ENCODE measurements around the gene SMAD9.

DNA sequence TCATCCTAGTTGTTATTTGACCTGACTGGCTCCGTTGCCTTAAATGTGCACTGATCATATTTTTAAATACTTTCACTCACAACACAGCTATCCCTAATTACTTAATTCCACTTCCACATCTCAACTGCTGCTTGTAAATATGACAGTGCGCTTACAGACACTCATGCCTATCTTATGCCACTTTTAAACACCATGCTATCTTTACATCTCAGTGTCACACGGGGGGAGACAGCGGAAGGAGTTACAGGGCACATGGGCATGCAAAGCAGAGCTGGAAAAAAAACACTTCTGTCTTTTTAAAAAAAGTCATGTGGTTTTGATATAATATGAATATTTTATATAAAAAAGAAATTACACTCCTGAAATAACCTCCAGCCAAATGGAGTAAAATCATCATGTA lies 44.1 kb downstream of the SMAD9 start:
- TF ChIP-seq, protein P1, sequence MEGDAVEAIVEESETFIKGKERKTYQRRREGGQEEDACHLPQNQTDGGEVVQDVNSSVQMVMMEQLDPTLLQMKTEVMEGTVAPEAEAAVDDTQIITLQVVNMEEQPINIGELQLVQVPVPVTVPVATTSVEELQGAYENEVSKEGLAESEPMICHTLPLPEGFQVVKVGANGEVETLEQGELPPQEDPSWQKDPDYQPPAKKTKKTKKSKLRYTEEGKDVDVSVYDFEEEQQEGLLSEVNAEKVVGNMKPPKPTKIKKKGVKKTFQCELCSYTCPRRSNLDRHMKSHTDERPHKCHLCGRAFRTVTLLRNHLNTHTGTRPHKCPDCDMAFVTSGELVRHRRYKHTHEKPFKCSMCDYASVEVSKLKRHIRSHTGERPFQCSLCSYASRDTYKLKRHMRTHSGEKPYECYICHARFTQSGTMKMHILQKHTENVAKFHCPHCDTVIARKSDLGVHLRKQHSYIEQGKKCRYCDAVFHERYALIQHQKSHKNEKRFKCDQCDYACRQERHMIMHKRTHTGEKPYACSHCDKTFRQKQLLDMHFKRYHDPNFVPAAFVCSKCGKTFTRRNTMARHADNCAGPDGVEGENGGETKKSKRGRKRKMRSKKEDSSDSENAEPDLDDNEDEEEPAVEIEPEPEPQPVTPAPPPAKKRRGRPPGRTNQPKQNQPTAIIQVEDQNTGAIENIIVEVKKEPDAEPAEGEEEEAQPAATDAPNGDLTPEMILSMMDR (IDR thresholded peaks at IDR 0.05): no peak
- no peak for TF ChIP-seq POLR2A (IDR thresholded peaks at IDR 0.05)
